ENCODE data around the gene RGMB. TPM values are rescaled to one million over a fixed set of nuclear protein-coding genes. Genes with fewer than 3 reads are reported as not detected.

Gene RGMB
- polyA plus RNA-seq, 4 donors = 3.2 to 60.0 (median 29.7) TPM

DNA sequence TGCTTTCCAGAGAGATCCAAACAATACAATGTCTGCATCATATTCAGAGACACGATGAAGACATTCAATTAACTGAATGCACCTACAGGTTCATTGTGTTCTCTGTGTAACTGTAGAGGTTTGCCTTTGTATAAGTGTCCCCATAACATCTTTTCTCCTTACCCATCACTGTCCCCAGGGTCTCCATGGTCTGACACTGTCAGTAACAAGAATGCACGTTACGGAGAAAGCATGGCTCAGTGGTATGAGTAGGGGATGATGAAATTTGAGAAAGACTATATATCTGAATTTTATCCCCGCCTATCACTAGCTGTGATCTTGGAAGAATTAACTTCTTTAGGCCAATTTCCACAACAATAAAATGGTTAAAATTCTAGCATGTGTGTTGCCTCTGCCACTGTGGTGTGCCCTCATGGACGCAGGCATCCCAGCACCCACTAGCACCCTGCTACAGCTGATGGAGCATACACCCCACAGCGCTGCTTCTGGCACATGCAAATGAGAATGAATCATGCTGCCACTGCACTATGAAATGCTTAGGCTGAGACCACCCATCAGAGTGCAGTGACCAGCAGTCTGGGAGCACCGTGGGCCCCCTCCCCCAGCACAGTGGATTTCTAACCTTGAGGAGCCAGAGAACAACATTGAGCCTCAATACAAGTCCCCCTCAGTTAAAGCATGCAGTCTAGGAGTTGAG is 54.3 kb downstream of the RGMB start:
- no peak for FAIRE-seq
- Histone ChIP-seq H3K36me3 (ENCODE audit: control insufficient read depth in 3 of 3, insufficient read depth in 2 of 3, low read depth in 1 of 3, low read length in 3 of 3) (no peaks in the 10 kb centered on the region), H3K9me3 (ENCODE audit: control insufficient read depth in 2 of 2, insufficient read depth in 1 of 2, low read depth in 1 of 2, low read length in 1 of 2) (peaks cover 0 to 4% of the 10 kb centered on the region in 2 donors), H3K4me3 (ENCODE audit: low read depth in 1 of 3, low read length in 3 of 3) (no peak overlapping the region), H3K4me1 (ENCODE audit: control insufficient read depth in 3 of 3, insufficient read depth in 2 of 3, low read depth in 1 of 3, low read length in 2 of 3) (no peaks in the 10 kb centered on the region), H3K27me3 (ENCODE audit: control insufficient read depth in 3 of 3, insufficient read depth in 3 of 3, low read length in 3 of 3) (no peaks in the 10 kb centered on the region), H3K27ac (ENCODE audit: low read depth in 1 of 3, low read length in 2 of 3) (no peak overlapping the region)
- WGBS, 3 donors = 74 to 79% (median 75%) methylated on average over 7 of the region's 7 CpGs
- DNase-seq = no peak

DNA sequence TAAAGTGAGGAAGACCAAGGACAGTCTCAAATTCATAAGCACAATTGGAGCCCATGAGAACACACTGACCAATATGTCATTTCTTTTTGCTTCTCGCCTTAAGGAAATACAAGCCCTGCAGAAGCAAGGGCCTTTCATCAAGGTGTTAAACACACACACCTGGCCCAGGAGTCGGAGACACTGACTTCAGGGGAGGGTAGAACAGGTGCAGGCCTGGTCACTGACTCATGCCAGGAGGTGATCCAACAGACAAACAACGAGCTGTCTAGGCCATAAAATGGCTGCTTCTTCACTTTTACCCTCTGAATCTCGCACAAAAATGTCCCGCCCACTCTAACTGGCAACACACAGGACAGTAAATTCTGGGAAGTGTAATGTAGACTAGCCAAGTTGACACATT is 62.7 kb downstream of the RGMB start:
- no peak overlapping the region for H3K4me3 ChIP-seq (ENCODE audit: low read depth in 1 of 3, low read length in 3 of 3)
- no peak overlapping the region for H3K27ac ChIP-seq (ENCODE audit: low read depth in 1 of 3, low read length in 2 of 3)
- no peaks in the 10 kb centered on the region for H3K27me3 ChIP-seq (ENCODE audit: control insufficient read depth in 3 of 3, insufficient read depth in 3 of 3, low read length in 3 of 3)
- no peaks in the 10 kb centered on the region for H3K36me3 ChIP-seq (ENCODE audit: control insufficient read depth in 3 of 3, insufficient read depth in 2 of 3, low read depth in 1 of 3, low read length in 3 of 3)
- H3K4me1 ChIP-seq (ENCODE audit: control insufficient read depth in 3 of 3, insufficient read depth in 2 of 3, low read depth in 1 of 3, low read length in 2 of 3) = no peaks in the 10 kb centered on the region
- H3K9me3 ChIP-seq (ENCODE audit: control insufficient read depth in 2 of 2, insufficient read depth in 1 of 2, low read depth in 1 of 2, low read length in 1 of 2) = no peaks in the 10 kb centered on the region
- WGBS, 3 donors = 73 to 85% (median 78%) methylated on average over 5 of the region's 5 CpGs
- DNase-seq (no peak), FAIRE-seq (no peak)

DNA sequence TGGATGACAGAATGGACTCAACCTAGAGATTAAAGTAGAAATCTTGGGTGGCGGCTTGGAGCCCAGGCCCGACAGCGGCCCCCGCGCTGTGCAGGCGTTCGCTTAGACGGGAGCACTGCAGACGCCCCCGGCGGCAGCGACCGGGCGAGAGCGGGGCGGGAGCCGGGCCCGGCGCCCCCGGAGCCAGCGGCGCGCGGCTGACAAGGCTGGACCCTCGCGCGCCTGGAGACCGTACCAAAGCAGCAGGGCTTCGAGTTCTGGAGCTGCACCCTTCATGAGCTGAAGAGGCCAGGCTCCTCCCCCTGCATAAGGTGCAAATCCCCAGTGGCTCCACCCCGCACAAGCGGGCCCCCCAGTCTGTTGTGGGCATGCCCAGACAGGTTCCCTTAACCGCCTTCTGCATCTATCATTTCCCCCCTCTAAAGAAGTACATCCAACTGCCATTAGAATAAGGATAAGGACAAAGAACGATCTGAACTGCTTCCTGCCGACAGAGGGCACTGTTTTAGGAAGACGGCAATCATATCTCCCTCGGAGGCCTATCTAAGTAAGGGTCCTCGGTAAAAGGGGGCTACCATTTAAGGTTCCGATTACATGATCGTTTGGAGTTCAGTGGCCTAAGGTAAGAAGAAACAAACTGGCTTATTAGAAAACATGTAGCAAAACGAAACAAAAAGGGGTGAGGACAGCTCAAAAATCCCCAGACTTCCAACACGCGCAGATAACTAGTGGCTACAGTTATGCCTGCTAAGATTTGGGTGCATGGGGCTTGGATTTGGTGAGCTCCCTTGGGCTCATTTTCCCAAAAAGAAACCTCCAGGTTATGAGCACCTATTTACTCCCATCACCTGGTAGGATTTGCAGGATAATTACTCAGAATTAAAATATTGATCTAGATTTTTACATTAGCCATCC is 66.3 kb downstream of the RGMB start:
- Histone ChIP-seq H3K36me3 (ENCODE audit: control insufficient read depth in 3 of 3, insufficient read depth in 2 of 3, low read depth in 1 of 3, low read length in 3 of 3) (no peaks in the 10 kb centered on the region), H3K4me3 (ENCODE audit: low read depth in 1 of 3, low read length in 3 of 3) (peak overlapping the region in 2 of 3 donors; percentile 12 to 41), H3K4me1 (ENCODE audit: control insufficient read depth in 3 of 3, insufficient read depth in 2 of 3, low read depth in 1 of 3, low read length in 2 of 3) (no peaks in the 10 kb centered on the region), H3K27me3 (ENCODE audit: control insufficient read depth in 3 of 3, insufficient read depth in 3 of 3, low read length in 3 of 3) (no peaks in the 10 kb centered on the region), H3K27ac (ENCODE audit: low read depth in 1 of 3, low read length in 2 of 3) (no peak overlapping the region), H3K9me3 (ENCODE audit: control insufficient read depth in 2 of 2, insufficient read depth in 1 of 2, low read depth in 1 of 2, low read length in 1 of 2) (peaks cover 0 to 14% of the 10 kb centered on the region in 2 donors)
- 42 to 57% (median 51%) methylated on average over 42 of the region's 42 CpGs for WGBS, 3 donors
- DNase-seq = peak; percentile 11 to 26
- no peak for FAIRE-seq

DNA sequence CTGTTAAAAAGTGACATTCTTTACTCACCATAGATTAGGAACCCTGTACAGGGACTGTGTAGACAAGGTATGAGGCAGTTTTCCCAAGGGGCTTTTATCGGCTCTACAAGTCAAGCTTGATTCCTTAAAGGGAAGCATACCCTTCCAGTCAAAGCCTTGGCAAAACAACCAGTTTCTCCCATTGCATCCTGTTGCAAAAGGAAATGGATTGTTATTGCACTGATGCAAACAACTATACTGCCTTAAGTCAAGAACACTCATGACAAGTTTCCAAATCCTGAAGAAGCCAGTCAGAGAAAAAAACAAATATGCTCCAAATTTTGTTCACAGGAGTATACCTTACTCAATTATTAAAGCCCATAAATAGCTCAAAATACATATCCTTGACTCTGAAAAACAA is 67.5 kb downstream of the RGMB start:
- DNase-seq (no peak), FAIRE-seq (no peak)
- no peak overlapping the region for H3K27ac ChIP-seq (ENCODE audit: low read depth in 1 of 3, low read length in 2 of 3)
- no peaks in the 10 kb centered on the region for H3K27me3 ChIP-seq (ENCODE audit: control insufficient read depth in 3 of 3, insufficient read depth in 3 of 3, low read length in 3 of 3)
- H3K4me1 ChIP-seq (ENCODE audit: control insufficient read depth in 3 of 3, insufficient read depth in 2 of 3, low read depth in 1 of 3, low read length in 2 of 3) = no peaks in the 10 kb centered on the region
- H3K4me3 ChIP-seq (ENCODE audit: low read depth in 1 of 3, low read length in 3 of 3) = no peak overlapping the region
- no peaks in the 10 kb centered on the region for H3K36me3 ChIP-seq (ENCODE audit: control insufficient read depth in 3 of 3, insufficient read depth in 2 of 3, low read depth in 1 of 3, low read length in 3 of 3)
- H3K9me3 ChIP-seq (ENCODE audit: control insufficient read depth in 2 of 2, insufficient read depth in 1 of 2, low read depth in 1 of 2, low read length in 1 of 2) = peaks cover 0 to 16% of the 10 kb centered on the region in 2 donors
- WGBS, 3 donors = 89 to 100% (median 89%) methylated on average over 1 of the region's 1 CpG

DNA sequence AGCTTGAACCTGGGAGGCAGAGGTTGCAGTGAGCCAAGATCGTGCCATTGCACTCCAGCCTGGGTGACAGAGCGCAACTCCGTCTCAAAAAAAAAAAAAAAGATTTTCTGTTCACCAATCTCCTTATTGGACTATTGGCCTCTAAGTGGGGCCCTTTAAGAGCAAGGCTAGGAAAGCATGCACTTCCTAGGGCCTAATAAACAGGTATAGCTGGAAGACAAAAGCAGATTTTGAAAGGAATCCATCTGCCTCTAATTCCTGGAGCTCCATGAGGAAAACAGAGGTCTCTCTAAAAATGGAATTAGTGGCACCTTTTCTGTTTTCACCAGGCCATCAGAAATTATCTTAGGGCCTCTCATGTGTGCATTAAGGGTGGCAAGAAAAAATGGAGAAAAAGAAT is 70.0 kb downstream of the RGMB start:
- FAIRE-seq (no peak), DNase-seq (no peak)
- H3K4me3 ChIP-seq (ENCODE audit: low read depth in 1 of 3, low read length in 3 of 3) = no peak overlapping the region
- H3K27me3 ChIP-seq (ENCODE audit: control insufficient read depth in 3 of 3, insufficient read depth in 3 of 3, low read length in 3 of 3) = no peaks in the 10 kb centered on the region
- WGBS, 3 donors = 97 to 100% (median 100%) methylated on average over 3 of the region's 3 CpGs
- no peaks in the 10 kb centered on the region for H3K4me1 ChIP-seq (ENCODE audit: control insufficient read depth in 3 of 3, insufficient read depth in 2 of 3, low read depth in 1 of 3, low read length in 2 of 3)
- H3K9me3 ChIP-seq (ENCODE audit: control insufficient read depth in 2 of 2, insufficient read depth in 1 of 2, low read depth in 1 of 2, low read length in 1 of 2) = peaks cover 0 to 16% of the 10 kb centered on the region in 2 donors
- no peaks in the 10 kb centered on the region for H3K36me3 ChIP-seq (ENCODE audit: control insufficient read depth in 3 of 3, insufficient read depth in 2 of 3, low read depth in 1 of 3, low read length in 3 of 3)
- H3K27ac ChIP-seq (ENCODE audit: low read depth in 1 of 3, low read length in 2 of 3) = no peak overlapping the region

DNA sequence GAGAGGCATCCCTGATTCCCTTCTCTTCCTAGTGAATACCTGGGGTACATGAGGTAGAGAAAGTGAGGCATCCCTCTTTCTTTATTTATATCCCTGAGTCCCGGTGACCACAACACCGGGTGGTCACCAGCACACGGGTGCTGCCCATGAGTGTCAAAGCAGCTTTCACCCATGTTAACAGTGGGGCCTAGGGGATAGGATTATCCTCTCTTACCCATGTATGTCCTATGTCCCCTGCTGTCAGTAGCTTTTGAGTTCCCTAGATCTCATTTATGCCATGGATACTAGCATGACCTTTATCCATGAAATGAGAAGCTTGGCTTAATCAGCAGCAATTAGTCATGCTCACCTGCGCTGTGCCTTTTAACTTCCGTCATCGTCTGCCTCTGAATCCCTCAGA is 71.4 kb downstream of the RGMB start:
- Histone ChIP-seq H3K27me3 (ENCODE audit: control insufficient read depth in 3 of 3, insufficient read depth in 3 of 3, low read length in 3 of 3) (no peaks in the 10 kb centered on the region), H3K9me3 (ENCODE audit: control insufficient read depth in 2 of 2, insufficient read depth in 1 of 2, low read depth in 1 of 2, low read length in 1 of 2) (peaks cover 0 to 16% of the 10 kb centered on the region in 2 donors), H3K27ac (ENCODE audit: low read depth in 1 of 3, low read length in 2 of 3) (no peak overlapping the region), H3K4me1 (ENCODE audit: control insufficient read depth in 3 of 3, insufficient read depth in 2 of 3, low read depth in 1 of 3, low read length in 2 of 3) (no peaks in the 10 kb centered on the region), H3K4me3 (ENCODE audit: low read depth in 1 of 3, low read length in 3 of 3) (no peak overlapping the region), H3K36me3 (ENCODE audit: control insufficient read depth in 3 of 3, insufficient read depth in 2 of 3, low read depth in 1 of 3, low read length in 3 of 3) (no peaks in the 10 kb centered on the region)
- 83 to 97% (median 87%) methylated on average over 6 of the region's 6 CpGs for WGBS, 3 donors
- no peak for DNase-seq
- FAIRE-seq = no peak

DNA sequence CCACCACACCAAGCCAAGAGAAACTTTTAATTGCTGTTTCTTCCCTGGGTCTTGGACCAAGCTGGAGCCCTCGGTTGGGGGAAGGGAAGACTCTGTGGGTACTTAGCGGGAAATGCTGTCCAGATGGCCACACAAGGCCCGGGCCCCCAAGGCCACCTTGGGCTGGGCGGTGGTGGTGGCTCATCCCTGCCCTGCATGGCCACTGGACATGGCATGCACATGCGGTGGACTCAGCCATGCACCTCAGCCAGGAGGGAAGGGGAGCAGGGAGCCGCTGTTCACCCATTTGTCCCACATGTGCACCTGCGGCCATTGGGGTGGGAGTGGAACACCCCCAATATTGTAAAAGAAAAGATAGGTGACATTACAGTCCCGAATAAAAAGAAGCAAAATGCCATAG is 72.4 kb downstream of the RGMB start:
- Histone ChIP-seq H3K27me3 (ENCODE audit: control insufficient read depth in 3 of 3, insufficient read depth in 3 of 3, low read length in 3 of 3) (no peaks in the 10 kb centered on the region), H3K4me3 (ENCODE audit: low read depth in 1 of 3, low read length in 3 of 3) (no peak overlapping the region), H3K36me3 (ENCODE audit: control insufficient read depth in 3 of 3, insufficient read depth in 2 of 3, low read depth in 1 of 3, low read length in 3 of 3) (no peaks in the 10 kb centered on the region), H3K27ac (ENCODE audit: low read depth in 1 of 3, low read length in 2 of 3) (no peak overlapping the region), H3K9me3 (ENCODE audit: control insufficient read depth in 2 of 2, insufficient read depth in 1 of 2, low read depth in 1 of 2, low read length in 1 of 2) (peaks cover 0 to 16% of the 10 kb centered on the region in 2 donors), H3K4me1 (ENCODE audit: control insufficient read depth in 3 of 3, insufficient read depth in 2 of 3, low read depth in 1 of 3, low read length in 2 of 3) (no peaks in the 10 kb centered on the region)
- DNase-seq (no peak), FAIRE-seq (no peak)
- 95 to 98% (median 97%) methylated on average over 8 of the region's 8 CpGs for WGBS, 3 donors

All from small intestine (tissue), 7 donors.